ENCODE results near the gene CHD5. TPM values are rescaled to one million over a fixed set of nuclear protein-coding genes. Genes with fewer than 3 reads are reported as not detected.

The CHD5 gene
- total RNA-seq, 1 experiment from 2014 or later, result 62.9 TPM

- Histone ChIP-seq H3K9me3 (ENCODE audit: control insufficient read depth, insufficient read depth, low read depth, low read length) (no peaks in the 10 kb centered on the region), H3K27me3 (ENCODE audit: control insufficient read depth, insufficient read depth, low read length) (no peaks in the 10 kb centered on the region), H3K36me3 (ENCODE audit: control insufficient read depth, insufficient read depth, low read length) (peaks cover 4% of the 10 kb centered on the region; the same call in 1 of the 2 replicates), H3K4me1 (ENCODE audit: control insufficient read depth, insufficient read depth, low read length) (no peaks in the 10 kb centered on the region), H3K4me3 (ENCODE audit: low read depth in 2 of 2, low read length in 2 of 2) (no peak overlapping the region), H3K27ac (ENCODE audit: low read length) (no peak overlapping the region)
- BruUV-seq (replicated peaks), result no TSS peak
- ATAC-seq (peak; percentile 70), DNase-seq (ENCODE audit: low read depth, low spot score) (no peak)
- intact Hi-C loops (cut with micrococcal nuclease; ENCODE audit: unreplicated experiment) (no loop called here), in situ Hi-C loops (cut with HindIII; ENCODE audit: low pct_unique_long_range_greater_than_20kb, low sequenced_read_pairs) (no loop called here)
- ChIA-PET CTCF (interaction anchor here (0.9 kb wide), 1 partner anchor 66 kb away, joined by 5 read pairs; no protein-coding TSS in a partner anchor), POLR2A (no interaction called here)
- TF ChIP-seq REST (IDR thresholded peaks at IDR 0.05; ENCODE audit: insufficient read depth in 1 of 2, low read depth in 2 of 2, low read length in 1 of 2), result no peak
- no peak for TF ChIP-seq SIN3A (IDR thresholded peaks at IDR 0.05; ENCODE audit: borderline replicate concordance, insufficient read depth, low read depth, low read length)
- TF ChIP-seq TCF7L2 (IDR thresholded peaks at IDR 0.05; ENCODE audit: low read depth, low read length), result no peak
- TF ChIP-seq CTCF (IDR thresholded peaks at IDR 0.05), result no peak
- no peak for TF ChIP-seq POLR2AphosphoS5 (IDR thresholded peaks at IDR 0.05; ENCODE audit: low read depth, low read length)
Observed at GRCh38 chr1:6141592-6141991, 38.5 kb downstream of the CHD5 start.

- intact Hi-C loops (cut with micrococcal nuclease; ENCODE audit: unreplicated experiment) (no loop called here), in situ Hi-C loops (cut with HindIII; ENCODE audit: low pct_unique_long_range_greater_than_20kb, low sequenced_read_pairs) (no loop called here)
- H3K36me3 ChIP-seq (ENCODE audit: control insufficient read depth, insufficient read depth, low read length), result peaks cover 4% of the 10 kb centered on the region; the same call in 1 of the 2 replicates
- POLR2A ChIA-PET, result no interaction called here
- no peak overlapping the region for H3K27ac ChIP-seq (ENCODE audit: low read length)
- BruUV-seq (replicated peaks), result no TSS peak
- H3K9me3 ChIP-seq (ENCODE audit: control insufficient read depth, insufficient read depth, low read depth, low read length), result no peaks in the 10 kb centered on the region
- no peaks in the 10 kb centered on the region for H3K27me3 ChIP-seq (ENCODE audit: control insufficient read depth, insufficient read depth, low read length)
- H3K4me1 ChIP-seq (ENCODE audit: control insufficient read depth, insufficient read depth, low read length), result no peaks in the 10 kb centered on the region
- ATAC-seq (no peak), DNase-seq (ENCODE audit: low read depth, low spot score) (no peak)
- TF ChIP-seq SIN3A (IDR thresholded peaks at IDR 0.05; ENCODE audit: borderline replicate concordance, insufficient read depth, low read depth, low read length) (no peak), REST (IDR thresholded peaks at IDR 0.05; ENCODE audit: insufficient read depth in 1 of 2, low read depth in 2 of 2, low read length in 1 of 2) (no peak), POLR2AphosphoS5 (IDR thresholded peaks at IDR 0.05; ENCODE audit: low read depth, low read length) (no peak), CTCF (IDR thresholded peaks at IDR 0.05) (no peak), TCF7L2 (IDR thresholded peaks at IDR 0.05; ENCODE audit: low read depth, low read length) (no peak)
- CTCF ChIA-PET, result no interaction called here
- H3K4me3 ChIP-seq (ENCODE audit: low read depth in 2 of 2, low read length in 2 of 2), result no peak overlapping the region
Observed at GRCh38 chr1:6140413-6140812, 39.7 kb downstream of the CHD5 start.
